Neural cell (in vitro differentiated cells): Measurements from ENCODE around the gene SYNGR4. TPM values are rescaled to one million over a fixed set of nuclear protein-coding genes. Genes with fewer than 3 reads are reported as not detected.

ENCODE experiments used
- H2AFZ ChIP-seq: fragments of 200-600, 300-800 bp; sonication (generic), shearing (Covaris generic); 2 replicates; pipeline ENCODE4 v1.6.0; 2014; ENCODE audit warnings: low read depth, mild to moderate bottlenecking, antibody characterized with exemption, low read length, moderate library complexity
- H3F3A ChIP-seq: fragments of 200-600 bp; shearing (Covaris generic); 2 replicates; pipeline ENCODE4 v1.6.1; 2016; ENCODE audit warnings: mild to moderate bottlenecking, moderate library complexity, mixed read lengths, antibody characterized with exemption, low read length; ENCODE audit not compliant: insufficient read depth, poor library complexity, severe bottlenecking
- H3K27ac ChIP-seq: fragments of 200-600, 300-800 bp; sonication (generic), shearing (Covaris generic); 2 replicates; pipeline ENCODE4 v1.5.1; 2014; ENCODE audit warnings: mild to moderate bottlenecking, low read length, moderate library complexity
- H3K27me3 ChIP-seq: fragments of 300-800, 200-600 bp; sonication (generic), shearing (Covaris generic); 2 replicates; pipeline ENCODE4 v1.6.0; 2014; ENCODE audit warnings: mild to moderate bottlenecking, low read depth, low read length, moderate library complexity; ENCODE audit not compliant: insufficient read depth
- H3K36me3 ChIP-seq: fragments of 300-800, 200-600 bp; sonication (generic), shearing (Covaris generic); 2 replicates; pipeline ENCODE4 v1.5.1; 2014; ENCODE audit warnings: mild to moderate bottlenecking, antibody characterized with exemption, low read length, moderate library complexity; ENCODE audit not compliant: insufficient read depth
- H3K4me2 ChIP-seq: fragments of 300-800, 200-600 bp; sonication (generic), shearing (Covaris generic); 2 replicates; pipeline ENCODE4 v1.6.0; 2014; ENCODE audit warnings: mild to moderate bottlenecking, low read length
- H3K4me3 ChIP-seq: fragments of 300-800, 200-600 bp; sonication (generic), shearing (Covaris generic); 2 replicates; pipeline ENCODE4 v1.5.1; 2014; ENCODE audit warnings: mild to moderate bottlenecking, low read length, moderate library complexity
- H3K79me2 ChIP-seq: fragments of 200-600 bp; shearing (Covaris generic); replicated peaks from 2 replicates; pipeline ENCODE4 v1.6.0; 2014; ENCODE audit warnings: mild to moderate bottlenecking, low read length, moderate library complexity; ENCODE audit not compliant: insufficient read depth
- H3K9ac ChIP-seq: fragments of 300-800, 200-600 bp; sonication (generic), shearing (Covaris generic); 2 replicates; pipeline ENCODE4 v1.6.1; 2016; ENCODE audit warnings: mild to moderate bottlenecking, low read length, mixed read lengths
- H3K9me2 ChIP-seq: fragments of 200-600 bp; shearing (Covaris generic); 2 replicates; pipeline ENCODE4 v1.6.1; 2016; ENCODE audit warnings: mild to moderate bottlenecking, low read length, mixed read lengths; ENCODE audit not compliant: insufficient read depth
- H3K9me3 ChIP-seq: fragments of 200-600, 300-800 bp; sonication (generic), shearing (Covaris generic); 2 replicates; pipeline ENCODE4 v1.6.1; 2016; ENCODE audit warnings: mild to moderate bottlenecking, mixed run types, low read length, moderate library complexity, mixed read lengths
- H4K20me1 ChIP-seq: fragments of 200-600 bp; shearing (Covaris generic); 2 replicates; pipeline ENCODE4 v1.6.1; 2016; ENCODE audit warnings: mild to moderate bottlenecking, mixed run types; ENCODE audit not compliant: insufficient read depth
- EP300 ChIP-seq: fragments of 450-650 bp; conservative IDR thresholded peaks from 2 replicates; pipeline ENCODE4 v1.6.1; 2014; ENCODE audit warnings: antibody characterized with exemption, mild to moderate bottlenecking, moderate library complexity; ENCODE audit not compliant: poor library complexity, severe bottlenecking
- EZH2 ChIP-seq: fragments of 200-600, 300-800 bp; shearing (Covaris generic), sonication (generic); IDR thresholded peaks from 2 replicates; pipeline ENCODE4 v1.6.1; 2014; ENCODE audit warnings: antibody characterized with exemption, low read length, borderline replicate concordance, mild to moderate bottlenecking; ENCODE audit not compliant: insufficient read depth, poor library complexity, severe bottlenecking
- MXI1 ChIP-seq: fragments of 450-650 bp; conservative IDR thresholded peaks from 2 replicates; pipeline ENCODE4 v1.6.1; 2014; ENCODE audit warnings: antibody characterized with exemption, mild to moderate bottlenecking; ENCODE audit not compliant: poor library complexity, severe bottlenecking
- POLR2AphosphoS5 ChIP-seq: IDR thresholded peaks from 2 replicates; pipeline ENCODE4 v1.6.1; 2012
- RAD21 ChIP-seq: fragments of 450-650 bp; conservative IDR thresholded peaks from 2 replicates; pipeline ENCODE4 v1.6.1; 2014; ENCODE audit warnings: antibody characterized with exemption, mild to moderate bottlenecking, moderate library complexity
- SMC3 ChIP-seq: fragments of 450-650 bp; conservative IDR thresholded peaks from 2 replicates; pipeline ENCODE4 v1.6.1; 2014; ENCODE audit warnings: antibody characterized with exemption, mild to moderate bottlenecking, moderate library complexity; ENCODE audit not compliant: poor library complexity
- TAF1 ChIP-seq: IDR thresholded peaks from 2 replicates; pipeline ENCODE4 v1.6.1; 2012; ENCODE audit warnings: low read depth
- polyA plus RNA-seq: library from polyadenylated mRNA; depleted of rRNA; stranded (reverse); fragments of >200 nt; gene quantifications from 2 replicates; pipeline ENCODE4 v1.2.3, GENCODE V29; 2014
- TF ChIP-seq, protein P1 (sequence below): IDR thresholded peaks from 2 replicates; pipeline ENCODE4 v1.6.1; 2012; ENCODE audit warnings: borderline replicate concordance
- TF ChIP-seq, protein P2 (sequence below): fragments of 450-650 bp; IDR thresholded peaks from 2 replicates; pipeline ENCODE4 v1.5.1; 2014; ENCODE audit warnings: antibody characterized with exemption, mild to moderate bottlenecking, moderate library complexity; ENCODE audit not compliant: poor library complexity, severe bottlenecking

The SYNGR4 gene
- polyA plus RNA-seq, 1 donor from 2014 or later = not detected

DNA sequence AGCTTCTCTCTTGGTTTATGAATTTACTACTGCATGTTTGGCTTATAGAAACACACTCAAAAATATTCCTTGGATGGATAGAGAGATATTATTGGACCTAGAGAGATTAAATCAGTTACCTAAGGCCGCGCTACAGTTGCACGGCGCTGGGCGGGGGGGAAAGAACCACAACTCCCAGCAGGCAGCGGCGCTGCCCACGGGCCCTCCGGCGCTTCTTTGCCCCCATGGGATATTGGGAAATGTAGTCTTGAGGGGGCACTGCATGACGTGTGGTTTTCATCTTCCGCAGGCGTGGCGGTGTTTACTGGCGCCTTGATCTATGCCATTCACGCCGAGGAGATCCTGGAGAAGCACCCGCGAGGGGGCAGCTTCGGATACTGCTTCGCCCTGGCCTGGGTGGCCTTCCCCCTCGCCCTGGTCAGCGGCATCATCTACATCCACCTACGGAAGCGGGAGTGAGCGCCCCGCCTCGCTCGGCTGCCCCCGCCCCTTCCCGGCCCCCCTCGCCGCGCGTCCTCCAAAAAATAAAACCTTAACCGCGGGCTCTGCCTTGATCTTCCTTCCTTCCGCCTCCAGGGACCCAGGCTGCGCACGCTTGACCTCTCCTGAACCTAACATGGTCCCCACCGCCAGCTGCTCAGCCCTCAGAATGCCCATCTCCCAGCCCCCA is 34.0 kb upstream of the SYNGR4 start:
- peak overlapping the region; percentile 77 for H3K9ac ChIP-seq
- H3K27ac ChIP-seq = peak overlapping the region; percentile 44
- no peaks in the 10 kb centered on the region for H3K79me2 ChIP-seq
- H3K9me2 ChIP-seq = no peaks in the 10 kb centered on the region
- peak overlapping the region; percentile 80 for H2AFZ ChIP-seq
- H3K27me3 ChIP-seq = no peaks in the 10 kb centered on the region
- no peaks in the 10 kb centered on the region for H3F3A ChIP-seq
- H3K4me2 ChIP-seq = peak overlapping the region; percentile 77
- H3K9me3 ChIP-seq = no peaks in the 10 kb centered on the region
- H3K36me3 ChIP-seq = no peaks in the 10 kb centered on the region
- TF ChIP-seq EZH2 = no peak
- TF ChIP-seq RAD21 = peak; percentile 37
- TF ChIP-seq EP300 = no peak
- peak; percentile 75 for TF ChIP-seq POLR2AphosphoS5
- TF ChIP-seq, protein P1, sequence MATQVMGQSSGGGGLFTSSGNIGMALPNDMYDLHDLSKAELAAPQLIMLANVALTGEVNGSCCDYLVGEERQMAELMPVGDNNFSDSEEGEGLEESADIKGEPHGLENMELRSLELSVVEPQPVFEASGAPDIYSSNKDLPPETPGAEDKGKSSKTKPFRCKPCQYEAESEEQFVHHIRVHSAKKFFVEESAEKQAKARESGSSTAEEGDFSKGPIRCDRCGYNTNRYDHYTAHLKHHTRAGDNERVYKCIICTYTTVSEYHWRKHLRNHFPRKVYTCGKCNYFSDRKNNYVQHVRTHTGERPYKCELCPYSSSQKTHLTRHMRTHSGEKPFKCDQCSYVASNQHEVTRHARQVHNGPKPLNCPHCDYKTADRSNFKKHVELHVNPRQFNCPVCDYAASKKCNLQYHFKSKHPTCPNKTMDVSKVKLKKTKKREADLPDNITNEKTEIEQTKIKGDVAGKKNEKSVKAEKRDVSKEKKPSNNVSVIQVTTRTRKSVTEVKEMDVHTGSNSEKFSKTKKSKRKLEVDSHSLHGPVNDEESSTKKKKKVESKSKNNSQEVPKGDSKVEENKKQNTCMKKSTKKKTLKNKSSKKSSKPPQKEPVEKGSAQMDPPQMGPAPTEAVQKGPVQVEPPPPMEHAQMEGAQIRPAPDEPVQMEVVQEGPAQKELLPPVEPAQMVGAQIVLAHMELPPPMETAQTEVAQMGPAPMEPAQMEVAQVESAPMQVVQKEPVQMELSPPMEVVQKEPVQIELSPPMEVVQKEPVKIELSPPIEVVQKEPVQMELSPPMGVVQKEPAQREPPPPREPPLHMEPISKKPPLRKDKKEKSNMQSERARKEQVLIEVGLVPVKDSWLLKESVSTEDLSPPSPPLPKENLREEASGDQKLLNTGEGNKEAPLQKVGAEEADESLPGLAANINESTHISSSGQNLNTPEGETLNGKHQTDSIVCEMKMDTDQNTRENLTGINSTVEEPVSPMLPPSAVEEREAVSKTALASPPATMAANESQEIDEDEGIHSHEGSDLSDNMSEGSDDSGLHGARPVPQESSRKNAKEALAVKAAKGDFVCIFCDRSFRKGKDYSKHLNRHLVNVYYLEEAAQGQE = peak; percentile 50
- TF ChIP-seq MXI1 = peak; percentile 58
- peak; percentile 34 for TF ChIP-seq SMC3
- peak; percentile 42 for TF ChIP-seq TAF1
- TF ChIP-seq, protein P2, sequence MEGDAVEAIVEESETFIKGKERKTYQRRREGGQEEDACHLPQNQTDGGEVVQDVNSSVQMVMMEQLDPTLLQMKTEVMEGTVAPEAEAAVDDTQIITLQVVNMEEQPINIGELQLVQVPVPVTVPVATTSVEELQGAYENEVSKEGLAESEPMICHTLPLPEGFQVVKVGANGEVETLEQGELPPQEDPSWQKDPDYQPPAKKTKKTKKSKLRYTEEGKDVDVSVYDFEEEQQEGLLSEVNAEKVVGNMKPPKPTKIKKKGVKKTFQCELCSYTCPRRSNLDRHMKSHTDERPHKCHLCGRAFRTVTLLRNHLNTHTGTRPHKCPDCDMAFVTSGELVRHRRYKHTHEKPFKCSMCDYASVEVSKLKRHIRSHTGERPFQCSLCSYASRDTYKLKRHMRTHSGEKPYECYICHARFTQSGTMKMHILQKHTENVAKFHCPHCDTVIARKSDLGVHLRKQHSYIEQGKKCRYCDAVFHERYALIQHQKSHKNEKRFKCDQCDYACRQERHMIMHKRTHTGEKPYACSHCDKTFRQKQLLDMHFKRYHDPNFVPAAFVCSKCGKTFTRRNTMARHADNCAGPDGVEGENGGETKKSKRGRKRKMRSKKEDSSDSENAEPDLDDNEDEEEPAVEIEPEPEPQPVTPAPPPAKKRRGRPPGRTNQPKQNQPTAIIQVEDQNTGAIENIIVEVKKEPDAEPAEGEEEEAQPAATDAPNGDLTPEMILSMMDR = peak; percentile 52
- peak overlapping the region; percentile 75 for H3K4me3 ChIP-seq
- H4K20me1 ChIP-seq = no peaks in the 10 kb centered on the region

DNA sequence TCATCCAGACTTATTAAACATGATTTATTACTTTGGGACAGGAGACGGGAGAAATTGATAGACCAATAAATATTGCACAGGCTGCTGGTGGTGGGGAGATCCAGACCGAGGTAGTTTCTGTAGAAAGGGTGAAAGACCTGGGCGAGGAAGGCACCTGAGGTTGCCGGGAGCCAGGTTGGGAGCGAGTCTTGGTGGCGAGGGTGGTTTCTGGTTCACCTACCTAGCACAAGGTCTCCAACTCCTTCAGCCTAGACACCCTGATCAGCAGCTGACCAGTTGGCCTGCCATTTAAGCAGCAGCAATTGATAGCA is 31.9 kb upstream of the SYNGR4 start:
- peak overlapping the region; percentile 57 for H3K9ac ChIP-seq
- H3K4me3 ChIP-seq = peak overlapping the region; percentile 63
- no peaks in the 10 kb centered on the region for H4K20me1 ChIP-seq
- H3K27me3 ChIP-seq = no peaks in the 10 kb centered on the region
- TF ChIP-seq EZH2 (no peak), TAF1 (no peak), RAD21 (no peak), SMC3 (no peak), POLR2AphosphoS5 (no peak), EP300 (no peak), MXI1 (no peak)
- TF ChIP-seq, protein P2 = no peak
- TF ChIP-seq, protein P1 = no peak
- H3K9me2 ChIP-seq = no peaks in the 10 kb centered on the region
- H3K4me2 ChIP-seq = peak overlapping the region; percentile 71
- no peaks in the 10 kb centered on the region for H3K9me3 ChIP-seq
- H3K27ac ChIP-seq = peak overlapping the region; percentile 69
- no peaks in the 10 kb centered on the region for H3K79me2 ChIP-seq
- no peaks in the 10 kb centered on the region for H3F3A ChIP-seq
- no peaks in the 10 kb centered on the region for H3K36me3 ChIP-seq
- H2AFZ ChIP-seq = peak overlapping the region; percentile 41
